H9 (cell line): ENCODE data around the gene KLF1. TPM values are rescaled to one million over a fixed set of nuclear protein-coding genes. Genes with fewer than 3 reads are reported as not detected.

Source experiments
- DNase-seq: peaks from one replicate; pipeline ENCODE4 v3.0.0-alpha.2; 2017
- H2AFZ ChIP-seq: one replicate; pipeline ENCODE4 v1.6.1; 2013; ENCODE audit warnings: mild to moderate bottlenecking, low read length, control low read depth, moderate library complexity
- H2AK5ac ChIP-seq: 2 replicates; pipeline ENCODE4 v1.6.1; 2013; ENCODE audit warnings: low read length, control low read depth, mixed read lengths; ENCODE audit not compliant: insufficient read length
- H2BK120ac ChIP-seq: one replicate; pipeline ENCODE4 v1.6.1; 2013; ENCODE audit warnings: low read depth, mild to moderate bottlenecking, low read length, control low read depth, inconsistent platforms; ENCODE audit not compliant: poor library complexity, severe bottlenecking
- H2BK12ac ChIP-seq: 2 replicates; pipeline ENCODE4 v1.6.1; 2013; ENCODE audit warnings: low read length, control low read depth, mixed read lengths, low read depth; ENCODE audit not compliant: insufficient read length
- H2BK15ac ChIP-seq: 2 replicates; pipeline ENCODE4 v1.6.1; 2013; ENCODE audit warnings: low read depth, low read length, control low read depth
- H2BK20ac ChIP-seq: one replicate; pipeline ENCODE4 v1.6.1; 2013; ENCODE audit warnings: low read depth, mild to moderate bottlenecking, low read length, control low read depth, inconsistent platforms; ENCODE audit not compliant: poor library complexity, severe bottlenecking
- H2BK5ac ChIP-seq: 2 replicates; pipeline ENCODE4 v1.6.1; 2013; ENCODE audit warnings: low read length, control low read depth, mixed read lengths; ENCODE audit not compliant: insufficient read length
- H3K14ac ChIP-seq: 2 replicates; pipeline ENCODE4 v1.6.1; 2013; ENCODE audit warnings: low read length, control low read depth; ENCODE audit not compliant: insufficient read depth
- H3K18ac ChIP-seq: 2 replicates; pipeline ENCODE4 v1.6.1; 2013; ENCODE audit warnings: low read depth, mild to moderate bottlenecking, mixed read lengths, low read length, control low read depth; ENCODE audit not compliant: insufficient read length
- H3K23ac ChIP-seq: 2 replicates; pipeline ENCODE4 v1.6.1; 2013; ENCODE audit warnings: low read length, control low read depth, mixed read lengths, low read depth; ENCODE audit not compliant: insufficient read length
- H3K23me2 ChIP-seq: 2 replicates; pipeline ENCODE4 v1.6.1; 2013; ENCODE audit warnings: low read depth, mild to moderate bottlenecking, mixed read lengths, low read length, control low read depth; ENCODE audit not compliant: insufficient read length, poor library complexity, severe bottlenecking
- H3K27ac ChIP-seq: 2 replicates; pipeline ENCODE4 v1.5.1; 2013; ENCODE audit warnings: low read length, control low read depth, mixed read lengths, low read depth; ENCODE audit not compliant: insufficient read length
- H3K27me3 ChIP-seq: 2 replicates; pipeline ENCODE4 v1.6.1; 2013; ENCODE audit warnings: low read length, control low read depth, inconsistent platforms; ENCODE audit not compliant: insufficient read depth
- H3K4ac ChIP-seq: 2 replicates; pipeline ENCODE4 v1.6.1; 2013; ENCODE audit warnings: low read depth, mild to moderate bottlenecking, control low read depth, inconsistent platforms, low read length, moderate library complexity
- H3K4me1 ChIP-seq: 2 replicates; pipeline ENCODE4 v1.6.1; 2013; ENCODE audit warnings: low read length, control low read depth, inconsistent platforms; ENCODE audit not compliant: insufficient read depth
- H3K4me2 ChIP-seq: 2 replicates; pipeline ENCODE4 v1.6.1; 2013; ENCODE audit warnings: low read length, control low read depth, mixed read lengths; ENCODE audit not compliant: insufficient read length, insufficient read depth
- H3K56ac ChIP-seq: 2 replicates; pipeline ENCODE4 v1.6.1; 2013; ENCODE audit warnings: low read depth, mild to moderate bottlenecking, mixed read lengths, low read length, control low read depth; ENCODE audit not compliant: insufficient read length
- H3K79me1 ChIP-seq: 2 replicates; pipeline ENCODE4 v1.6.1; 2013; ENCODE audit warnings: low read depth, mild to moderate bottlenecking, moderate library complexity, low read length, control low read depth, inconsistent platforms; ENCODE audit not compliant: insufficient read depth, poor library complexity, severe bottlenecking
- H3K79me2 ChIP-seq: 2 replicates; pipeline ENCODE4 v1.6.1; 2013; ENCODE audit warnings: low read length, control low read depth, inconsistent platforms; ENCODE audit not compliant: insufficient read depth
- H3K9ac ChIP-seq: 2 replicates; pipeline ENCODE4 v1.6.1; 2013; ENCODE audit warnings: low read length, control low read depth, mixed read lengths; ENCODE audit not compliant: insufficient read length; ENCODE audit errors: extremely low read depth
- H3K9me3 ChIP-seq: one replicate; pipeline ENCODE4 v1.6.1; 2013; ENCODE audit warnings: low read depth, low read length, inconsistent platforms; ENCODE audit not compliant: control insufficient read depth
- H3T11ph ChIP-seq: one replicate; pipeline ENCODE4 v1.6.1; 2013; ENCODE audit warnings: mild to moderate bottlenecking, low read length, control low read depth, inconsistent platforms
- H4K20me1 ChIP-seq: one replicate; pipeline ENCODE4 v1.6.1; 2013; ENCODE audit not compliant: control insufficient read depth, insufficient read length, insufficient read depth
- H4K5ac ChIP-seq: 2 replicates; pipeline ENCODE4 v1.6.1; 2013; ENCODE audit warnings: low read depth, mild to moderate bottlenecking, mixed read lengths, low read length, control low read depth; ENCODE audit not compliant: insufficient read length
- H4K8ac ChIP-seq: replicated peaks from 2 replicates; pipeline ENCODE4 v1.6.1; 2013; ENCODE audit warnings: low read length, control low read depth, mixed read lengths, low read depth; ENCODE audit not compliant: insufficient read length
- H4K91ac ChIP-seq: 2 replicates; pipeline ENCODE4 v1.6.1; 2013; ENCODE audit warnings: low read depth, mild to moderate bottlenecking, moderate library complexity, mixed read lengths, low read length, control low read depth; ENCODE audit not compliant: insufficient read length
- H3K27ac Mint-ChIP-seq, 3 experiments: 2 replicates in 2 of 3; 3 replicates in 1 of 3; pipeline ENCODE4 v1.8.0; 2020 to 2021; ENCODE audit warnings: mixed read lengths in 3 of 3, mild to moderate bottlenecking in 1 of 3, moderate library complexity in 1 of 3
- H3K27me3 Mint-ChIP-seq: 2 replicates; pipeline ENCODE4 v1.8.0; 2021; ENCODE audit warnings: low read depth, mild to moderate bottlenecking, moderate library complexity, mixed read lengths
- H3K36me3 Mint-ChIP-seq, 3 experiments: 2 replicates in 2 of 3; 3 replicates in 1 of 3; pipeline ENCODE4 v1.8.0; 2020 to 2021; ENCODE audit warnings: low read depth in 3 of 3, mixed read lengths in 3 of 3; ENCODE audit not compliant: insufficient read depth in 1 of 3
- H3K4me1 Mint-ChIP-seq, 2 experiments: 2 replicates each; pipeline ENCODE4 v1.8.0; 2020; ENCODE audit warnings: mixed read lengths in 2 of 2
- H3K4me3 Mint-ChIP-seq, 2 experiments: 2 replicates in 1 of 2; 3 replicates in 1 of 2; pipeline ENCODE4 v1.8.0; 2020 to 2021; ENCODE audit warnings: mild to moderate bottlenecking in 2 of 2, mixed read lengths in 2 of 2, moderate library complexity in 1 of 2
- H3K9me3 Mint-ChIP-seq, 2 experiments: 2 replicates in 1 of 2; 3 replicates in 1 of 2; pipeline ENCODE4 v1.8.0; 2020; ENCODE audit warnings: mild to moderate bottlenecking in 2 of 2, mixed read lengths in 2 of 2, moderate library complexity in 1 of 2
- CTCF ChIP-seq: fragments of 200-600 bp; sonication (generic); conservative IDR thresholded peaks from 3 replicates; pipeline ENCODE4 v1.8.0; 2021; ENCODE audit warnings: antibody characterized with exemption, mild to moderate bottlenecking
- WGBS: extraction: QIAGEN DNeasy Blood & Tissue Kit; methylation state at CpG from one replicate; pipeline ENCODE4 v1.1.7; 2013; ENCODE audit warnings: missing lambda C conversion rate, low lambda C conversion rate, mixed read lengths; ENCODE audit not compliant: insufficient read length; ENCODE audit errors: extremely low coverage; 5-methylcytosine and 5-hydroxymethylcytosine counted together
- total RNA-seq: library from RNA; stranded (reverse); gene quantifications from 2 replicates; pipeline ENCODE4 v1.2.1, GENCODE V29; 2021

Gene KLF1
- total RNA-seq, 1 experiment from 2014 or later, result 0.37 TPM

GRCh38 chr19:12837225-12837624 is 49.8 kb downstream of the KLF1 start:
- Histone ChIP-seq H2BK120ac (no peak overlapping the region), H2AFZ (no peak overlapping the region), H2BK20ac (no peak overlapping the region), H3K14ac (no peak overlapping the region), H4K8ac (no peak overlapping the region), H3K79me2 (no peaks in the 10 kb centered on the region), H3K27me3 (peaks cover 3% of the 10 kb centered on the region; the same call in 1 of the 2 replicates), H2BK12ac (no peak overlapping the region), H2AK5ac (no peak overlapping the region), H4K91ac (no peak overlapping the region), H3K4me1 (peaks cover 2% of the 10 kb centered on the region; the same call in 1 of the 2 replicates), H3K27ac (no peak overlapping the region), H3K4ac (no peak overlapping the region), H3K9ac (no peak overlapping the region), H3K79me1 (no peaks in the 10 kb centered on the region), H3K23me2 (peaks cover 10% of the 10 kb centered on the region), H4K20me1 (no peaks in the 10 kb centered on the region), H3K4me2 (no peak overlapping the region), H3T11ph (no peak overlapping the region), H3K23ac (no peak overlapping the region), H4K5ac (no peak overlapping the region), H2BK15ac (no peak overlapping the region), H3K18ac (no peak overlapping the region), H3K9me3 (no peaks in the 10 kb centered on the region), H2BK5ac (no peak overlapping the region), H3K56ac (no peak overlapping the region)
- Mint-ChIP-seq H3K4me3 (peak overlapping the region; percentile 55 to 77; a peak in 4 of 5 replicates), H3K4me1 (peaks cover 47 to 48% of the 10 kb centered on the region in 2 experiments), H3K27me3 (peaks cover 26% of the 10 kb centered on the region), H3K9me3 (no peaks in the 10 kb centered on the region; a peak in 1 of 5 replicates), H3K36me3 (peaks cover 0 to 4% (median 3%) of the 10 kb centered on the region in 3 experiments; a peak in 3 of 7 replicates), H3K27ac (peak overlapping the region in 1 of 3 experiments; percentile 40; a peak in 1 of 7 replicates)
- no peak for TF ChIP-seq CTCF
- WGBS, result no CpG with 5 or more reads among the region's 4 CpGs
- DNase-seq, result no peak
